ENCODE measurements around the gene ARCN1.

ARCN1 gene

GRCh38 chr11:118639899-118640298 lies 67.7 kb downstream of the ARCN1 start:
- DNase-seq (ENCODE audit: low spot score) = no peak

DNA sequence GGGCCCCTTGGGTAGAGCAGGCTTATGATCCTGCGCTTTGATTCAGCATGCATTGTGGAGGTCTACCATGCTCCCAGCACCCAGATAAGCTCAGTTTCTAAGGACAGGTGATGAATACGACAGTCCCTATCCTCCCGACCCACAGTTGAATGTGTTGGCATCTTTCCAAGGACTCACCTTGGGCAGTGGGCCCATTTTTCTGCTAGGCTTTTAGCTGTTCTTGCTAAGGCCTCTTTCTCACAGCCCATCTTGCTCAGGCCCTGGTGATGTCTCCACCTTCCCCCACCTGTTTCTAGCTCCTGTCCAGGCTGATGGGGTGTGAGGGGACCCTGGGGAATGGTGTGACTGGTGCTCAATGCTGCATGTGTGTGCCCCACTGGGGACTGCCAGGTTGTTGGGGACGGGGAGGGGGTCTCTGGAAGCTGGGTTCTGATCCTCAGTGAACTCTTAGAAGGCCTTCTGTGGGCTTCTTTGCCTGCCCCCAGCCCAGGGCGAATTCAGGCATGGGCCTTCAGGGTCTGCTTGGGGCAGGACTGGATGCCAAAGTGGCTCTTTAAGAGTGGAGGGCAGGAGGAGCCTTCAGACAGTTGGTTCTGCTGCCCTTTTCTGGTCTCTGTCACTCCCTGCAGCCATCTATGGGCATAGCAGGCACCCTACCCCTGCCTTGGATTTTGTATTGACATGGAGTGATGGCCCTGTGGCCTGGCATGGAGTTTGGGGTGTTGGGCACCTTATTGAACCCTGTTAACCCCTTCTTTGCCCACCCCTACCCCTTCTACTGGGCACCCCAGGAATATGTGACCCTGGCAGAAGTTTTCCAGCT lies 68.3 kb downstream of the ARCN1 start:
- DNase-seq (ENCODE audit: low spot score) = no peak

DNA sequence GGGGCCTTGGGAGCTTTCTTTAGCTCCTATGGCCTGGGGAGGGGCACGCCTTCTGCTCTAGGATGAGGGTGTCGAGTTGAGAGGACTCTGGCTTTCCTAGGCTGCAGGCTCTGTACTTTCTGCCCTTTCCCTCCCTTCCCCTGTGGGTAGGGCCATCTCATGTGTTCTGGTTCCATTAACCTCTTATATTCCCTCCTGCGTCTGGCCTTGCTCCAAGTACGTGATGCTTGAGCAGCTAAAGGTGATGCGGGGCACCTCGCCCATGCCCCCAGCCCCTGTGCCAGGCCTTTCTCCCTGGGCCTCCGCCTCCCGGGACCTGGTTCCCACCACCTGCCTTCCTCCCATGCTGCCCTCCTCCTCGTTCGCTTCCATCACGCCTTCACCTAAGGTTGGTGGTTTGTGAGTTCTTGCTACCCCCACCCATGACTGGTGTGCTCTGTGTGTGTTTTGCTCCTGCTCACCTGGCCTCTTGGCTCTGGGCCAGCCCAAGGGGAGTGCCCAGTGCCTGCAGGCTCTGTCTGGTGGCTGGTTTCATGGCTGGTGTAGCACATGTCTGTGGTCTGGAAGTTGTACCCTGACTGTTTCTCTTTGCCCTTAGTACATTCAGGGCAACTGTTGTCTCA lies 69.3 kb downstream of the ARCN1 start:
- DNase-seq (ENCODE audit: low spot score) = no peak

DNA sequence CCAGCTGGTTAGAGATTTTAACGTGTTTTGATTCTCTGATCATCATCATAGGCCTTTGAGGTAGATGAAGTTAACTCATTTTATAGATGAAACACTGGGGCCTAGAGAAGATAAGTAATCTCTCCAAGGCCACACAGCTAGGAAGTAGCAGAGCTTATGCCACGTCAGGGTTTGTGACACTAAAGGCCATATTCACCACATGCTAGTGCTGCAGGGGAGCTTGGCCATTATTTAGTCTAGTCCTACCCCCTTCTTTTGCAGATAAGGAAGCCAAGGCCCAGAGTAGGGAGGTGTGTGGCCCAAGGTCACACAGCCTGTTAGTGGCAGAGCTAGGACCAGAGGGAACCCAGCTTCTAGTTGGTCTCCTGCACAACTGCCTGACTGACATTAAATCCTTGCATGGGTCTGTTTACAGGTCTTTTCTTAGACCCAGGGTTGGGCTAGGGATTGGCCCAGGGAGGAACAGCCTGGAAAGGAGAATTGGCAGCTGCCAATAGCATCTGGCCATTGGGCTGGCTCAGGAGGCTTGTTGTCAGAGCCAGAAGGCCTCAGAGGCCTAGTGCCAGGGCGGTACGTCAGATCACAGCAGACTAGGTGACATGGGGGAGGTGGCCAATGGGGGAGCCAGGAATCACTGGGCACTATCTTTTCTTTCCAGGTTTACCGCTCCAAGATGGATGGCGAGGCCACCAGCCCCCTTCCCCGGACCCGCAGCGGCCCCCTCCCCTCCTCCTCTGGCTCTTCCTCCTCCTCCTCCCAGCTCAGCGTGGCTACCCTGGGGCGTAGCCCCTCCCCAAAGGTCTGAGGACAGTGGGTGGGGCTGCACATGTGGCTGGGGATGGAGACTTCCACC lies 71.2 kb downstream of the ARCN1 start:
- DNase-seq (ENCODE audit: low spot score) = no peak

DNA sequence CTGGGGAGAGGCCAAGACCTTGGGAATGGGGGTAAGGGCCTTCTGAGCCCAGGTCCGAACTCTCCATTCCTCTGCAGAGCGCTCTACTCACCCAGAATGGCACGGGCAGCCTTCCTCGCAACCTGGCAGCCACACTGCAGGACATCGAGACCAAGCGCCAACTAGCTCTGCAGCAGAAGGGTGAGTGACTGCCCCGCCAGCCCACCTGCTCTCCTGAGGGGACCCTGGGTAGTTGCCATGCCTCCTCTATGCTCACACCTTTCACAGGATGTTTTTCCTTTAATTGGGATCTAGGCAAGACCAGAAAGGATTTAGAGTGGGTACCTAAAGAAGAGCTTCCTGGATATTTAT lies 71.8 kb downstream of the ARCN1 start:
- no peak for DNase-seq (ENCODE audit: low spot score)

GRCh38 chr11:118644496-118644895 lies 72.3 kb downstream of the ARCN1 start:
- DNase-seq (ENCODE audit: low spot score) = no peak

DNA sequence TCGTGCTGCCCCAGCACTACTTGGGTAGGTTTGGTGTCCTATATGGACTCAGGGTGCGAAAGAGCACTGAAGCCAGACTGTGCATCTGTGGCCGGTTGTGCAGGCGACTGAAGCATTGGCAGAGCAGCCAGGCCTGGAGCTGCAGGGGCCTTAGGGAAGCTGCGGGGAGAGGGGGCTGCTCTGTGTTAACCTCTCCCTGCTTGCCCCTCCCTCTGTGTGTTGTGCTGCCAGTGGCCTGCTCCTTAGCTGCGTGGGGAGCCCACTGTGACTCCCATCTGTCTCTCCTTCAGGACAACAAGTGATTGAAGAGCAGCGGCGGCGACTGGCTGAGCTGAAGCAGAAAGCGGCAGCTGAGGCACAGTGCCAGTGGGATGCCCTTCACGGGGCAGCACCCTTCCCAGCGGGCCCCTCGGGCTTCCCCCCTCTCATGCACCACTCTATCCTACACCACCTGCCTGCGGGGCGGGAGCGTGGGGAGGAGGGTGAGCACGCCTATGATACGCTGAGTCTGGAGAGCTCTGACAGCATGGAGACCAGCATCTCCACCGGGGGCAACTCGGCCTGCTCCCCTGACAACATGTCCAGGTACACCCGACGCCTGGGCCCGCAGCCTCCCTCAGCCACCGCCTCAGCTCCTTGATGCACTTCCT lies 73.0 kb downstream of the ARCN1 start:
- no peak for DNase-seq (ENCODE audit: low spot score)

GRCh38 chr11:118646393-118646792 lies 74.2 kb downstream of the ARCN1 start:
- no peak for DNase-seq (ENCODE audit: low spot score)

DNA sequence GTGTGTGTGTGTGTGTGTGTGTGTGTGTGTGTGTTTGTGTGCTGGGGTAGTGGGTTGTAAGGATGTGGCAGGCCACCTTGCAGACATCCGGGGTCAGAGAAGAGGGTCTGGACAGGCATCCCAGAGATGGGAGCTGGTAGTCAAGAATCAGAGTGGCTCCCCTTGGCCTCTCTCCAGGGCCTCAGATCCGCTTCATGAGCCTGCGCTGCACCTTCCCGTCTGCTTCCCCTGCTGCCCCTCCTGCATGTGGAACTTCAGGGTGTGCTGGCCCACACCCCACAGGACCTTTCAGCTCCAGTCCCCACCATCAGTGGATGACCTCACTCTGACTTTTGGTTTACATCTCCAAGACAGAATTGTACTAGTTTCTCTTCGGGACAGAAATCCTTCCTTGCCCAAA lies 76.1 kb downstream of the ARCN1 start:
- no peak for DNase-seq (ENCODE audit: low spot score)

GRCh38 chr11:118649941-118650340 lies 77.7 kb downstream of the ARCN1 start:
- no peak for DNase-seq (ENCODE audit: low spot score)

- DNase-seq (ENCODE audit: low spot score) = no peak
Observed at GRCh38 chr11:118650366-118650765, 78.2 kb downstream of the ARCN1 start.

- DNase-seq (ENCODE audit: low spot score) = no peak
Observed at GRCh38 chr11:118651820-118652219, 79.6 kb downstream of the ARCN1 start.
